ENCODE measurements around the gene CPAMD8.
"Not testable (repeated sequence)": the region's sequence is repeated elsewhere in the genome, so short reads cannot be mapped to it uniquely, and the experiment has no call there.

The CPAMD8 gene

GRCh38 chr19:16889883-16890460 lies 136.6 kb downstream of the CPAMD8 start:
- DNase-seq = no peak

- no peak for DNase-seq
Observed at GRCh38 chr19:16889366-16889882, 137.2 kb downstream of the CPAMD8 start.

- DNase-seq = no peak
Observed at GRCh38 chr19:16888629-16889365, 137.8 kb downstream of the CPAMD8 start, which contains the start of gene F2RL3. TSS of gene F2RL3 (plus strand) at chr19:16888999. CDS start at chr19:16889190, 191 bp downstream.

GRCh38 chr19:16887353-16888265 lies 139.0 kb downstream of the CPAMD8 start:
- DNase-seq = no peak

- no peak for DNase-seq
Observed at GRCh38 chr19:16886305-16886880, 140.2 kb downstream of the CPAMD8 start.

- DNase-seq = no peak
Observed at GRCh38 chr19:16885166-16885565, 141.4 kb downstream of the CPAMD8 start.

GRCh38 chr19:16883522-16883921 lies 143.1 kb downstream of the CPAMD8 start:
- DNase-seq = no peak

GRCh38 chr19:16882146-16882545 lies 144.5 kb downstream of the CPAMD8 start:
- no peak for DNase-seq

- no peak for DNase-seq
Observed at GRCh38 chr19:16880884-16881554, 145.6 kb downstream of the CPAMD8 start.

GRCh38 chr19:16878181-16878965 lies 148.2 kb downstream of the CPAMD8 start:
- DNase-seq = no peak

- no peak for DNase-seq
Observed at GRCh38 chr19:16877581-16877980, 149.0 kb downstream of the CPAMD8 start.

GRCh38 chr19:16876904-16877361 lies 149.7 kb downstream of the CPAMD8 start:
- no peak for DNase-seq

- DNase-seq = no peak
Observed at GRCh38 chr19:16875584-16876555, 150.7 kb downstream of the CPAMD8 start.

- not testable (repeated sequence) for DNase-seq
Observed at GRCh38 chr19:16874978-16875299, 151.7 kb downstream of the CPAMD8 start.

GRCh38 chr19:16874250-16874977 lies 152.2 kb downstream of the CPAMD8 start:
- DNase-seq = no peak

GRCh38 chr19:16873594-16873993 lies 153.0 kb downstream of the CPAMD8 start:
- DNase-seq = no peak

GRCh38 chr19:16872728-16873127 lies 153.9 kb downstream of the CPAMD8 start:
- no peak for DNase-seq

- no peak for DNase-seq
Observed at GRCh38 chr19:16871871-16872270, 154.7 kb downstream of the CPAMD8 start.

GRCh38 chr19:16869331-16869972 lies 157.2 kb downstream of the CPAMD8 start:
- no peak for DNase-seq

All from NCI-H2227 treated with DMSO at 0.1 percent for 48 hours (cell line).